Mucosa of descending colon (tissue), 3 donors: ENCODE data around the gene SLC38A3. TPM values are rescaled to one million over a fixed set of nuclear protein-coding genes. Genes with fewer than 3 reads are reported as not detected.
A peak's percentile ranks its signal among the peaks of the same experiment; 100 is the strongest.

Experiments used
- ATAC-seq: fragments of 200-7000 bp; cut with Tn5 transposase; one replicate; pipeline ENCODE4 v1.9.1; 2020; ENCODE audit warnings: mild to moderate bottlenecking, moderate library complexity
- DNase-seq, 3 donors: peaks; one replicate each; pipeline ENCODE4 v3.0.0-alpha.2; 2020
- H3K36me3 ChIP-seq: fragments of 200-600 bp; one replicate; pipeline ENCODE4 v1.8.0; 2021; ENCODE audit warnings: low read depth, mild to moderate bottlenecking
- H3K4me1 ChIP-seq: fragments of 200-600 bp; one replicate; pipeline ENCODE4 v1.8.0; 2021; ENCODE audit warnings: low read depth, mild to moderate bottlenecking
- H3K4me3 ChIP-seq: fragments of 200-600 bp; one replicate; pipeline ENCODE4 v1.8.0; 2021; ENCODE audit warnings: mild to moderate bottlenecking
- H3K9me3 ChIP-seq: fragments of 200-600 bp; one replicate; pipeline ENCODE4 v1.8.0; 2021; ENCODE audit warnings: mild to moderate bottlenecking
- CTCF ChIP-seq: fragments of 200-600 bp; IDR thresholded peaks from one replicate; pipeline ENCODE4 v1.8.0; 2022; ENCODE audit warnings: antibody characterized with exemption, mild to moderate bottlenecking
- intact Hi-C, 2 donors: fragments of 100-400 bp; cut with DNase I in 1 of 2; cut with micrococcal nuclease in 1 of 2; formaldehyde crosslinking; loops; one replicate each; pipeline versions ENCODE4 v1.11.0 to v1.11.1; 2022; cut with DNase I, micrococcal nuclease
- total RNA-seq, 3 donors: library from RNA; stranded (reverse); fragmentation: NEBNext Ultra II Directional in 2 of 3; extraction: Animal tissue kit (Norgen Biotek cat#: 25700) in 2 of 3; gene quantifications; one replicate each; pipeline versions ENCODE4 v1.2.1 to v1.2.4, GENCODE V29; 2021 to 2023
- donor health status: DM: no; HTN: no; CAD: no; lungs with moderate emphysema.
- donor health status: DM: no; HTN: no; CAD: no.
- donor health status: DM: no; HTN: yes; CAD: no.

Gene SLC38A3
- total RNA-seq, 3 donors from 2014 or later: 0.29 to 0.32 TPM; not detected in 1

GRCh38 chr3:50158530-50159146 lies 46.4 kb upstream of the SLC38A3 start:
- Histone ChIP-seq H3K4me3 (no peak overlapping the region), H3K36me3 (no peaks in the 10 kb centered on the region), H3K9me3 (no peaks in the 10 kb centered on the region), H3K4me1 (peaks cover 25% of the 10 kb centered on the region)
- intact Hi-C loops: no loop called here
- no peak for TF ChIP-seq CTCF
- no peak for DNase-seq
- ATAC-seq: no peak

DNA sequence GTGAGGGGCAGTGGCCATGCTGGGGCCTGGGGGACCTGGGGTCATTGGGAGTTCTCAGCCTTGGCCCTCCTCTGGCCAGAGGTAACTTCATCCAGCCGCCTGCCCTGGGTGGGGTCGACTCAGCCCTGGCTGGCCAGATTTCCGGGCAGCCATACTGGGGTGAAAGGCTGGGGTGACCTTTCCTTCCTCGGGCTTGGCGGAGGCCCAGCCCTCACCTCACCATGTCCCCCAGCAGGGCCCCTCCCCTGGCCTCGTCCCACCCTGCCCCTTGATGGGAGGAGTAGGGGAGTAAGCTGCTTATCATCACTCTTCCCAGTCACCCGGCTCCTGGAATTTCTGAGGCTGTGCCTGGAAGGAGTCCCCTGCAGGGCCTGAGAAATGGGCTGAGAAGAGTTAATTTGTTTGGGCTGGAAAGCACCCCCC lies 44.5 kb upstream of the SLC38A3 start:
- intact Hi-C loops: no loop called here
- ATAC-seq: no peak

DNA sequence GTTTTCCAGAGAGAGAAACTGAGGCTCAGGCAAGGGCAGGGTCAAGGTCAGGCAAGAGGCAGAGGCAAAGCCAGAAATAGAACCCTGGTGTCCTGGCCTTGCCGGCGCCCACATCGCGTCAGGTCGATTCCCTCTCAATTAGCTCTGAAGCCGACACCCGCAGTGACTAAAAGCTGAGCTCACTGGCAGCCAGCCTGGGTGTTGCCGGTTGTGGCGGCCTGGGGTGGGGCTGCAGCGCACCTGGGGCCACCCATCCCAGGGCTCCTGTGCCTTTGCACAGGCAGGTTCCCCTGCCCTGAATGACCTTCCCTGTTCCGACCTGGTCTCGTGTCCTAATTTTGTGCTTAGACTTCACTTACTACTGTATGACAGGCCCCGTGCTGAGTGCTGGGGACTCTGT lies 43.8 kb upstream of the SLC38A3 start:
- H3K9me3 ChIP-seq: no peaks in the 10 kb centered on the region
- H3K4me1 ChIP-seq: peaks cover 32% of the 10 kb centered on the region
- TF ChIP-seq CTCF: no peak
- peak; percentile 79 to 87 (median 86) for DNase-seq
- H3K36me3 ChIP-seq: no peaks in the 10 kb centered on the region
- intact Hi-C loops: no loop called here
- no peak overlapping the region for H3K4me3 ChIP-seq
- ATAC-seq: peak; percentile 80

More for the DNA sequence above, 44.5 kb upstream of the SLC38A3 start:
- TF ChIP-seq CTCF: no peak
- Histone ChIP-seq H3K4me1 (peaks cover 32% of the 10 kb centered on the region), H3K9me3 (no peaks in the 10 kb centered on the region), H3K36me3 (no peaks in the 10 kb centered on the region), H3K4me3 (no peak overlapping the region)
- no peak for DNase-seq

GRCh38 chr3:50162034-50162883 lies 42.8 kb upstream of the SLC38A3 start:
- ATAC-seq (peak; percentile 19), DNase-seq (no peak)
- H3K36me3 ChIP-seq: no peaks in the 10 kb centered on the region
- intact Hi-C loops: no loop called here
- no peaks in the 10 kb centered on the region for H3K9me3 ChIP-seq
- H3K4me1 ChIP-seq: peaks cover 33% of the 10 kb centered on the region
- no peak for TF ChIP-seq CTCF
- no peak overlapping the region for H3K4me3 ChIP-seq

DNA sequence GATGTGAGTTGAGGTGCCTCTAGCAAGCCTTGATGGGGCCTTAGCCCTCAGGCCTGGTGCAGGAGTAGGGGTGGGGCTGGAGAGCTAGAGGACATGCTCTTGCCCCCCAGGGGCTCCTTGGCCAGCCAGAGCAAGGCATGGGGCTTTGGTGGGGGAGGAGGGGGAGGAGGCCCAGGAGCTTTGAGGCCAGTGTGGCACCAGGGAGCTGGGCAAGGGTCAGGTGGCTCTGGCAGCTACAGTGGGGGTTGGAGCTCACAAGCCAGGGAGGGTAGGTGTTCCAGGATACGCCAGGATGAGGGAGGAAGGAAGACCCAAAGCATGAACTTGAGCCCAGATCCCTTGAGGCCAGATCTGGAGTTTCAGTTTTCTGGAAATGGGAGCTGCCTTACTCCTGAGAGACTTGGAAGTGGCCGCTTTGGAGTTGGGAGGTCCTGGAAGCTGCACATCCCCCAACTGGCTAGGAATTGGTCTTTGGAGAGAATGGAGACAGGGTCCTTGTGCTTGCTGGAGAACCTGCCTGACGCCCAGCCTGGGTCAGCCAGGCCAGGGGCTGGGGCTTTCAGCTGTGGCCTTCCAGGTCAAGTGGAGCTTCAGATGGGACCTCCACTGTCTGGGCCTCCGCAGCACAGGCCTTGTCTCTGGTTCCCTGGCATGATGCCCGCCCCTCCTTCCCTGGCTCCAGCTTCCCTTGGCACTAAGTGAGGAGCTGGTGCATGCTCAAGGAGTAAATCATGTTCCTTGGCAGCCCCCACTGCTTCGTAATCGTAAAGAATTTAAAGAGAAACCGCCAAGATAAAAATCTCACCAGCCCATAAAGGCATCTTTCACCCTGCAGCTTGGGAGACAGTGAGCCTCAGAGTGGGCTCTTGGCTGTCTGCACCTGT lies 41.3 kb upstream of the SLC38A3 start:
- Histone ChIP-seq H3K4me1 (peaks cover 33% of the 10 kb centered on the region), H3K9me3 (no peaks in the 10 kb centered on the region), H3K4me3 (no peak overlapping the region), H3K36me3 (no peaks in the 10 kb centered on the region)
- intact Hi-C loops: no loop called here
- no peak for TF ChIP-seq CTCF
- peak in 2 of 3 donors; percentile 74 to 75 for DNase-seq
- ATAC-seq: no peak
